ENCODE results near the gene MLLT6.
A peak's percentile ranks its signal among the peaks of the same experiment; 100 is the strongest.

MLLT6 gene

GRCh38 chr17:38729886-38730525 is 24.9 kb downstream of the MLLT6 start, which contains the start of gene CISD3:
Gene CISD3, plus strand, starts transcription at chr17:38730341. Its CDS starts 18 bp downstream, at chr17:38730359.
- peak; percentile 94 for DNase-seq

GRCh38 chr17:38730526-38731379 is 25.7 kb downstream of the MLLT6 start:
- peak; percentile 73 for DNase-seq

GRCh38 chr17:38731526-38732294 is 26.6 kb downstream of the MLLT6 start:
- no peak for DNase-seq

GRCh38 chr17:38732376-38733281 is 27.6 kb downstream of the MLLT6 start:
- DNase-seq: no peak

- no peak for DNase-seq
Observed at GRCh38 chr17:38733282-38733981, 28.4 kb downstream of the MLLT6 start.

GRCh38 chr17:38733982-38734973 is 29.2 kb downstream of the MLLT6 start:
- DNase-seq: peak; percentile 56

- DNase-seq: peak; percentile 87
Observed at GRCh38 chr17:38735161-38735997, 30.3 kb downstream of the MLLT6 start.

- no peak for DNase-seq
Observed at GRCh38 chr17:38738007-38738662, 33.1 kb downstream of the MLLT6 start.

GRCh38 chr17:38738686-38739085 is 33.6 kb downstream of the MLLT6 start:
- DNase-seq: no peak

- DNase-seq: no peak
Observed at GRCh38 chr17:38739305-38739704, 34.2 kb downstream of the MLLT6 start.

- no peak for DNase-seq
Observed at GRCh38 chr17:38740044-38740443, 35.0 kb downstream of the MLLT6 start.

GRCh38 chr17:38740806-38741205 is 35.7 kb downstream of the MLLT6 start:
- no peak for DNase-seq

GRCh38 chr17:38741461-38741860 is 36.4 kb downstream of the MLLT6 start:
- no peak for DNase-seq

GRCh38 chr17:38741921-38742410 is 36.9 kb downstream of the MLLT6 start:
- no peak for DNase-seq

GRCh38 chr17:38742411-38743308 is 37.6 kb downstream of the MLLT6 start:
- peak; percentile 61 for DNase-seq

- DNase-seq: no peak
Observed at GRCh38 chr17:38743556-38744171, 38.6 kb downstream of the MLLT6 start.

GRCh38 chr17:38745545-38745944 is 40.5 kb downstream of the MLLT6 start:
- peak; percentile 84 for DNase-seq
